Measurements from ENCODE around the gene XIAP.

GRCh38 chrX:123884809-123885408 is 25.1 kb downstream of the XIAP start:
- TF ChIP-seq CTCF (IDR thresholded peaks at IDR 0.05) (peak in 3 of 4 experiments; percentile 14 to 44 (median 15)), POLR2AphosphoS5 (IDR thresholded peaks at IDR 0.05) (no peak), POLR2A (IDR thresholded peaks at IDR 0.05) (no peak)

All from prostate gland (tissue), 2 donors.